ENCODE measurements around the gene FADS3. TPM values are rescaled to one million over a fixed set of nuclear protein-coding genes. Genes with fewer than 3 reads are reported as not detected.

Gene FADS3
- total and polyA plus RNA-seq, 2 of the 13 experiments (the other 11 are each of a cell fraction or from before 2014, with no cell fraction given): 13.4 to 23.2 TPM

DNA sequence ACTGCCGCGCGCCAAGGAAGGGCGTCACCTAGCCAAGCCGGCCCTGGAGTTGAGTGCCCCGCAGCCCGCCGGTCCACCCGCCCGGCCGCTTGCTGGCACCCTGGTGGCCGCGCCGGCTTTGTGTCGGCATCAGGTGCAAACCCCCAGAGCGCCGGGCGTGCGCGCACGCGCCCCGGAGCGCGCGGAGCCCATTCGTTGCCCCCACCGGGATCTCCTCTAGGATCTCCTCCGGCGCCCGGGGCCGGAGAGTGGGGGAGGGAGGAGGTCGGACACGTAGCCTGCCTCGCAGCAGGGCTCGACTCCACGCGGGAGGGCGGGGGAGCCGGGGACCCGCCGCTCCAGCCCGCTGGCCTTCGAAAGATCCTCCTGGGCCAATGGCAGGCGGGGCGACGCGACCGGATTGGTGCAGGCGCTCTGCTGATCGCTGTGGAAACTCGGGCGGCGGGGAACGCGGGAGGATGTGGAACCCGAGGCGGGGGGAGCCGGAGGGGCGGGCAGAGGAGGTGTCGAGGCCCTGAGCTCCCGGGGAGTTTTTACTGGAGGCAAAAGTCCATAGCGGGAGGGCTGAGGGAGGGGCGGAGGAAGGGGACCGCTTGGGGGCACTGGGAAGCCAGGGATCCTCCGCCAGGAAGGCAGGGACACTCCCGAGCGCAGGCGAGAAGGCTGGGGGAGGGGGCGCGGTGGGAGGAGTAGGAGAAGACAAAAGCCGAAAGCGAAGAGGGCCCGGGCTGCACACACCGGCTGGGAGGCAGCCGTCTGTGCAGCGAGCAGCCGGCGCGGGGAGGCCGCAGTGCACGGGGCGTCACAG is 63.6 kb downstream of the FADS3 start, which contains the start of gene FADS2 (continued):
- TF ChIP-seq IRF2 (CRISPR knock-in tag; IDR thresholded peaks at IDR 0.05) (no peak), ZNF382 (CRISPR knock-in tag; IDR thresholded peaks at IDR 0.05; ENCODE audit: borderline replicate concordance) (no peak), MIXL1 (CRISPR knock-in tag; IDR thresholded peaks at IDR 0.05) (no peak), SIN3A (IDR thresholded peaks at IDR 0.05; ENCODE audit: borderline replicate concordance, low read depth, low read length) (no peak), ZNF530 (CRISPR knock-in tag; IDR thresholded peaks at IDR 0.05; ENCODE audit: low read depth) (no peak), HNF4G (IDR thresholded peaks at IDR 0.05; ENCODE audit: borderline replicate concordance, low read depth, low read length) (peak; percentile 36; the same call in 1 of the 2 replicates), HNF4G (CRISPR knock-in tag; IDR thresholded peaks at IDR 0.05; ENCODE audit: borderline replicate concordance, low read depth) (no peak), ZFYVE20 (CRISPR knock-in tag; IDR thresholded peaks at IDR 0.05; ENCODE audit: borderline replicate concordance, low read depth) (no peak), ZNF510 (CRISPR knock-in tag; IDR thresholded peaks at IDR 0.05; ENCODE audit: low read depth) (0 out of 2 replicates have a peak, but pooled peaks have one; percentile 33), KMT2B (CRISPR knock-in tag; IDR thresholded peaks at IDR 0.05) (peak; percentile 45), FOXK2 (IDR thresholded peaks at IDR 0.05) (no peak), ZNF652 (CRISPR knock-in tag; IDR thresholded peaks at IDR 0.05; ENCODE audit: borderline replicate concordance, low read depth) (no peak), ZBTB42 (CRISPR knock-in tag; IDR thresholded peaks at IDR 0.05) (no peak), HNRNPH1 (optimal IDR thresholded peaks at IDR 0.05; ENCODE audit: low read depth, low read length) (no peak), SOX5 (CRISPR knock-in tag; IDR thresholded peaks at IDR 0.05; ENCODE audit: borderline replicate concordance) (no peak), DMAP1 (CRISPR knock-in tag; IDR thresholded peaks at IDR 0.05) (peak; percentile 41; the same call in 1 of the 2 replicates), ATRX (CRISPR knock-in tag; IDR thresholded peaks at IDR 0.05; ENCODE audit: borderline replicate concordance) (no peak)
- TF ChIP-seq, protein P1, sequence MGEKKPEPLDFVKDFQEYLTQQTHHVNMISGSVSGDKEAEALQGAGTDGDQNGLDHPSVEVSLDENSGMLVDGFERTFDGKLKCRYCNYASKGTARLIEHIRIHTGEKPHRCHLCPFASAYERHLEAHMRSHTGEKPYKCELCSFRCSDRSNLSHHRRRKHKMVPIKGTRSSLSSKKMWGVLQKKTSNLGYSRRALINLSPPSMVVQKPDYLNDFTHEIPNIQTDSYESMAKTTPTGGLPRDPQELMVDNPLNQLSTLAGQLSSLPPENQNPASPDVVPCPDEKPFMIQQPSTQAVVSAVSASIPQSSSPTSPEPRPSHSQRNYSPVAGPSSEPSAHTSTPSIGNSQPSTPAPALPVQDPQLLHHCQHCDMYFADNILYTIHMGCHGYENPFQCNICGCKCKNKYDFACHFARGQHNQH (CRISPR knock-in tag; IDR thresholded peaks at IDR 0.05): no peak
- TF ChIP-seq, protein P2, sequence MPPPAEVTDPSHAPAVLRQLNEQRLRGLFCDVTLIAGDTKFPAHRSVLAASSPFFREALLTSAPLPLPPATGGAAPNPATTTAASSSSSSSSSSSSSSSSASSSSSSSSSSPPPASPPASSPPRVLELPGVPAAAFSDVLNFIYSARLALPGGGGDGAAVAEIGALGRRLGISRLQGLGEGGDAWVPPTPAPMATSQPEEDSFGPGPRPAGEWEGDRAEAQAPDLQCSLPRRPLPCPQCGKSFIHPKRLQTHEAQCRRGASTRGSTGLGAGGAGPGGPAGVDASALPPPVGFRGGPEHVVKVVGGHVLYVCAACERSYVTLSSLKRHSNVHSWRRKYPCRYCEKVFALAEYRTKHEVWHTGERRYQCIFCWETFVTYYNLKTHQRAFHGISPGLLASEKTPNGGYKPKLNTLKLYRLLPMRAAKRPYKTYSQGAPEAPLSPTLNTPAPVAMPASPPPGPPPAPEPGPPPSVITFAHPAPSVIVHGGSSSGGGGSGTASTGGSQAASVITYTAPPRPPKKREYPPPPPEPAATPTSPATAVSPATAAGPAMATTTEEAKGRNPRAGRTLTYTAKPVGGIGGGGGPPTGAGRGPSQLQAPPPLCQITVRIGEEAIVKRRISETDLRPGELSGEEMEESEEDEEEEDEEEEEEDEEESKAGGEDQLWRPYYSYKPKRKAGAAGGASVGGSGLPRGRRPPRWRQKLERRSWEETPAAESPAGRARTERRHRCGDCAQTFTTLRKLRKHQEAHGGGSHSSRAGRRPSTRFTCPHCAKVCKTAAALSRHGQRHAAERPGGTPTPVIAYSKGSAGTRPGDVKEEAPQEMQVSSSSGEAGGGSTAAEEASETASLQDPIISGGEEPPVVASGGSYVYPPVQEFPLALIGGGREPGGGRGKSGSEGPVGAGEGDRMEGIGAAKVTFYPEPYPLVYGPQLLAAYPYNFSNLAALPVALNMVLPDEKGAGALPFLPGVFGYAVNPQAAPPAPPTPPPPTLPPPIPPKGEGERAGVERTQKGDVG (CRISPR knock-in tag; IDR thresholded peaks at IDR 0.05; ENCODE audit: borderline replicate concordance): no peak
- TF ChIP-seq, protein P3, sequence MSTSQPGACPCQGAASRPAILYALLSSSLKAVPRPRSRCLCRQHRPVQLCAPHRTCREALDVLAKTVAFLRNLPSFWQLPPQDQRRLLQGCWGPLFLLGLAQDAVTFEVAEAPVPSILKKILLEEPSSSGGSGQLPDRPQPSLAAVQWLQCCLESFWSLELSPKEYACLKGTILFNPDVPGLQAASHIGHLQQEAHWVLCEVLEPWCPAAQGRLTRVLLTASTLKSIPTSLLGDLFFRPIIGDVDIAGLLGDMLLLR (CRISPR knock-in tag; IDR thresholded peaks at IDR 0.05): peak; percentile 16; the same call in 1 of the 2 replicates
- TF ChIP-seq, protein P4, sequence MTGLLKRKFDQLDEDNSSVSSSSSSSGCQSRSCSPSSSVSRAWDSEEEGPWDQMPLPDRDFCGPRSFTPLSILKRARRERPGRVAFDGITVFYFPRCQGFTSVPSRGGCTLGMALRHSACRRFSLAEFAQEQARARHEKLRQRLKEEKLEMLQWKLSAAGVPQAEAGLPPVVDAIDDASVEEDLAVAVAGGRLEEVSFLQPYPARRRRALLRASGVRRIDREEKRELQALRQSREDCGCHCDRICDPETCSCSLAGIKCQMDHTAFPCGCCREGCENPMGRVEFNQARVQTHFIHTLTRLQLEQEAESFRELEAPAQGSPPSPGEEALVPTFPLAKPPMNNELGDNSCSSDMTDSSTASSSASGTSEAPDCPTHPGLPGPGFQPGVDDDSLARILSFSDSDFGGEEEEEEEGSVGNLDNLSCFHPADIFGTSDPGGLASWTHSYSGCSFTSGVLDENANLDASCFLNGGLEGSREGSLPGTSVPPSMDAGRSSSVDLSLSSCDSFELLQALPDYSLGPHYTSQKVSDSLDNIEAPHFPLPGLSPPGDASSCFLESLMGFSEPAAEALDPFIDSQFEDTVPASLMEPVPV (CRISPR knock-in tag; IDR thresholded peaks at IDR 0.05): no peak; the same call in 1 of the 2 replicates
- TF ChIP-seq, protein P5, sequence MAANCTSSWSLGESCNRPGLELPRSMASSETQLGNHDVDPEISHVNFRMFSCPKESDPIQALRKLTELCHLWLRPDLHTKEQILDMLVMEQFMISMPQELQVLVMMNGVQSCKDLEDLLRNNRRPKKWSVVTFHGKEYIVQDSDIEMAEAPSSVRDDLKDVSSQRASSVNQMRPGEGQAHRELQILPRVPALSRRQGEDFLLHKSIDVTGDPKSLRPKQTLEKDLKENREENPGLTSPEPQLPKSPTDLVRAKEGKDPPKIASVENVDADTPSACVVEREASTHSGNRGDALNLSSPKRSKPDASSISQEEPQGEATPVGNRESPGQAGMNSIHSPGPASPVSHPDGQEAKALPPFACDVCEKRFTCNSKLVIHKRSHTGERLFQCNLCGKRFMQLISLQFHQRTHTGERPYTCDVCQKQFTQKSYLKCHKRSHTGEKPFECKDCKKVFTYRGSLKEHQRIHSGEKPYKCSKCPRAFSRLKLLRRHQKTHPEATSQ (CRISPR knock-in tag; IDR thresholded peaks at IDR 0.05; ENCODE audit: borderline replicate concordance): no peak
